HepG2 (cell line): Measurements from ENCODE around the gene IFITM10. TPM values are rescaled to one million over a fixed set of nuclear protein-coding genes. Genes with fewer than 3 reads are reported as not detected.

Source experiments
- ATAC-seq: fragments of 200-7000 bp; cut with Tn5 transposase; 3 replicates; pipeline ENCODE4 v1.9.1; 2020; ENCODE audit warnings: mild to moderate bottlenecking, moderate library complexity
- BruUV-seq: library from RNA; stranded (reverse); fragments of 400-500 nt; replicated peaks from 2 replicates; lab custom pipeline; 2021; lab: Mats Ljungman, UMichigan
- CTCF ChIA-PET: fragments of 300-600 bp; formaldehyde crosslinking; extraction: SDS; loops from one replicate; lab custom pipeline; 2021; ENCODE audit warnings: low total read pairs, inconsistent platforms, low intra/inter-chr PET ratio; lab: Yijun Ruan, JAX
- POLR2A ChIA-PET: fragments of 350-600 bp; sonication (Branson Sonifier 250); formaldehyde crosslinking; loops from one replicate; lab custom pipeline; 2020; ENCODE audit warnings: antibody characterized with exemption, inconsistent platforms; lab: Yijun Ruan, JAX
- DNase-seq: peaks from one replicate; pipeline ENCODE4 v3.0.0-alpha.2; 2015; ENCODE audit warnings: low spot score
- FAIRE-seq: peaks from 3 replicates; lab custom pipeline; 2011; peaks lifted over from hg19 to GRCh38; lab: Jason Lieb, UNC
- H2AFZ ChIP-seq: one replicate; pipeline ENCODE4 v1.6.1; 2011; ENCODE audit warnings: low read length, inconsistent platforms
- H3K27ac ChIP-seq: fragments of 300-600 bp; 3 replicates; pipeline ENCODE4 v1.8.0; 2011; ENCODE audit warnings: mixed run types, mild to moderate bottlenecking, mixed read lengths, low read length, inconsistent platforms; ENCODE audit not compliant: insufficient read depth; ENCODE audit errors: extremely low read length
- H3K27me3 ChIP-seq, 2 experiments: fragments of 200-600 bp in 1 of 2; 2 replicates in 1 of 2; 3 replicates in 1 of 2; pipeline versions ENCODE4 v1.6.0 to v1.8.0; 2011; ENCODE audit warnings: low read length in 2 of 2, mild to moderate bottlenecking in 2 of 2, moderate library complexity in 2 of 2, inconsistent platforms in 1 of 2; ENCODE audit not compliant: insufficient read depth in 2 of 2, control insufficient read depth in 1 of 2
- H3K36me3 ChIP-seq, 2 experiments: fragments of 200-600 bp in 1 of 2; replicated peaks in 1 of 2; 2 replicates in 1 of 2; 3 replicates in 1 of 2; pipeline versions ENCODE4 v1.5.1 to v1.8.0; 2011; ENCODE audit warnings: low read length in 2 of 2, inconsistent platforms in 1 of 2; ENCODE audit not compliant: insufficient read depth in 2 of 2, control insufficient read depth in 1 of 2
- H3K4me1 ChIP-seq: 2 replicates; pipeline ENCODE4 v1.5.1; 2012; ENCODE audit warnings: low read length, inconsistent platforms; ENCODE audit not compliant: insufficient read depth
- H3K4me2 ChIP-seq: 2 replicates; pipeline ENCODE4 v1.6.0; 2011; ENCODE audit warnings: low read depth, low read length, inconsistent platforms
- H3K4me3 ChIP-seq, 3 experiments: fragments of 200-600 bp in 1 of 3; sonication (generic), shearing (Covaris generic) in 1 of 3; replicated peaks in 1 of 3; 2 replicates each; pipeline ENCODE4 v1.5.1; 2011 to 2016; ENCODE audit warnings: low read length in 3 of 3, inconsistent platforms in 2 of 3, low read depth in 2 of 3, mild to moderate bottlenecking in 2 of 3, control low read depth in 1 of 3, mixed read lengths in 1 of 3; ENCODE audit not compliant: insufficient read depth in 1 of 3
- H3K79me2 ChIP-seq: one replicate; pipeline ENCODE4 v1.6.1; 2011; ENCODE audit warnings: low read length, inconsistent platforms; ENCODE audit not compliant: insufficient read depth
- H3K9ac ChIP-seq: 2 replicates; pipeline ENCODE4 v1.6.0; 2011; ENCODE audit warnings: mild to moderate bottlenecking, low read depth, low read length, inconsistent platforms; ENCODE audit not compliant: insufficient read depth
- H3K9me3 ChIP-seq: 2 replicates; pipeline ENCODE4 v1.5.1; 2012; ENCODE audit warnings: mild to moderate bottlenecking, low read length
- H4K20me1 ChIP-seq: 2 replicates; pipeline ENCODE4 v1.6.0; 2011; ENCODE audit warnings: inconsistent platforms, mild to moderate bottlenecking, low read length, moderate library complexity; ENCODE audit not compliant: insufficient read depth
- FOXK2 ChIP-seq: fragments of 450-650 bp; IDR thresholded peaks from 2 replicates; pipeline ENCODE4 v1.6.1; 2016
- HDAC2 ChIP-seq: sonication (generic); formaldehyde crosslinking; IDR thresholded peaks from 2 replicates; pipeline ENCODE4 v1.4.0; 2020; ENCODE audit warnings: missing genetic modification reagents
- MZF1 ChIP-seq: sonication (generic); formaldehyde crosslinking; IDR thresholded peaks from 2 replicates; pipeline ENCODE4 v1.8.1; 2023; ENCODE audit warnings: mild to moderate bottlenecking, missing genetic modification reagents, borderline replicate concordance
- NFIB ChIP-seq: sonication (generic); formaldehyde crosslinking; IDR thresholded peaks from 2 replicates; pipeline ENCODE4 v1.9.0; 2021; ENCODE audit warnings: missing genetic modification reagents, mild to moderate bottlenecking, borderline replicate concordance
- ONECUT2 ChIP-seq: sonication (generic); formaldehyde crosslinking; IDR thresholded peaks from 2 replicates; pipeline ENCODE4 v1.4.0; 2020; ENCODE audit warnings: missing genetic modification reagents
- SKI ChIP-seq: fragments of 450-650 bp; IDR thresholded peaks from one replicate; pipeline ENCODE4 v1.6.1; 2018; ENCODE audit warnings: mild to moderate bottlenecking; ENCODE audit not compliant: partially characterized antibody
- SP4 ChIP-seq: sonication (generic); formaldehyde crosslinking; IDR thresholded peaks from 2 replicates; pipeline ENCODE4 v1.8.1; 2023; ENCODE audit warnings: mild to moderate bottlenecking, missing genetic modification reagents
- TAF1 ChIP-seq: sonication (generic); formaldehyde crosslinking; IDR thresholded peaks from 2 replicates; pipeline ENCODE4 v1.4.0; 2020; ENCODE audit warnings: missing genetic modification reagents
- TBX3 ChIP-seq: fragments of 450-650 bp; IDR thresholded peaks from 2 replicates; pipeline ENCODE4 v1.6.1; 2017; ENCODE audit warnings: antibody characterized with exemption, mild to moderate bottlenecking, inconsistent platforms, borderline replicate concordance
- TMF1 ChIP-seq: sonication (generic); formaldehyde crosslinking; IDR thresholded peaks from 2 replicates; pipeline ENCODE4 v1.8.1; 2022; ENCODE audit warnings: low read depth, missing genetic modification reagents
- ZC3H13 ChIP-seq: sonication (generic); formaldehyde crosslinking; IDR thresholded peaks from 2 replicates; pipeline ENCODE4 v1.8.1; 2023; ENCODE audit warnings: mild to moderate bottlenecking, missing genetic modification reagents, moderate library complexity
- ZNF3 ChIP-seq: IDR thresholded peaks from 2 replicates; pipeline ENCODE4 v1.7.0; 2017; ENCODE audit warnings: inconsistent platforms
- ZNF329 ChIP-seq: sonication (generic); formaldehyde crosslinking; IDR thresholded peaks from 2 replicates; pipeline ENCODE4 v1.9.0; 2021; ENCODE audit warnings: low read depth, mild to moderate bottlenecking, missing genetic modification reagents
- ZNF747 ChIP-seq: sonication (generic); formaldehyde crosslinking; IDR thresholded peaks from 2 replicates; pipeline ENCODE4 v1.8.1; 2023; ENCODE audit warnings: missing genetic modification reagents, mild to moderate bottlenecking, borderline replicate concordance
- WGBS: methylation state at CpG from one replicate; pipeline ENCODE4 v1.1.6; 2017; ENCODE audit warnings: low lambda C conversion rate; 5-methylcytosine and 5-hydroxymethylcytosine counted together
- in situ Hi-C: cut with HindIII; loops from 2 replicates; pipeline ENCODE4 v1.10.0; 2017; ENCODE audit warnings: low pct_unique_long_range_greater_than_20kb; ENCODE audit not compliant: extremely low pct_ligation_motif_present
- intact Hi-C: fragments of 100-400 bp; cut with micrococcal nuclease; formaldehyde crosslinking; loops from one replicate; pipeline ENCODE4 v1.10.0; 2022; ENCODE audit not compliant: unreplicated experiment
- polyA plus RNA-seq, 8 experiments: library from polyadenylated mRNA; depleted of rRNA in 3 of 8; stranded (reverse) in 7 of 8; unstranded in 1 of 8; fragments of >200 nt; fragmentation: Illumina TruSeq in 4 of 8; extraction: Trizol in 4 of 8; gene quantifications; 2 replicates each; pipeline versions ENCODE4 v1.2.1 to v1.2.3, GENCODE V29; 2011 to 2016; ENCODE audit warnings: low read depth in 4 of 8, missing spikeins in 1 of 8, mixed read lengths in 1 of 8; ENCODE audit not compliant: insufficient read depth in 1 of 8
- total RNA-seq, 5 experiments: library from RNA; depleted of rRNA; stranded (reverse); fragments of >200 nt; fragmentation: Illumina TruSeq; extraction: Trizol; gene quantifications; 2 replicates each; pipeline ENCODE4 v1.2.3, GENCODE V29; 2016; ENCODE audit warnings: low read depth in 1 of 5
- TF ChIP-seq, protein P1 (sequence below): sonication (generic); formaldehyde crosslinking; IDR thresholded peaks from 2 replicates; pipeline ENCODE4 v1.8.1; 2023; ENCODE audit warnings: mild to moderate bottlenecking, missing genetic modification reagents
- TF ChIP-seq, protein P2 (sequence below): sonication (generic); formaldehyde crosslinking; IDR thresholded peaks from 2 replicates; pipeline ENCODE4 v1.5.1; 2020; ENCODE audit warnings: missing genetic modification reagents, mild to moderate bottlenecking, borderline replicate concordance
- TF ChIP-seq, protein P3 (sequence below): sonication (generic); formaldehyde crosslinking; IDR thresholded peaks from 2 replicates; pipeline ENCODE4 v1.5.1; 2020; ENCODE audit warnings: mild to moderate bottlenecking, missing genetic modification reagents, moderate library complexity

Gene IFITM10
- total and polyA plus RNA-seq, 2 of the 13 experiments (the other 11 are each of a cell fraction or from before 2014, with no cell fraction given), result 0.09 to 0.13 TPM

DNA sequence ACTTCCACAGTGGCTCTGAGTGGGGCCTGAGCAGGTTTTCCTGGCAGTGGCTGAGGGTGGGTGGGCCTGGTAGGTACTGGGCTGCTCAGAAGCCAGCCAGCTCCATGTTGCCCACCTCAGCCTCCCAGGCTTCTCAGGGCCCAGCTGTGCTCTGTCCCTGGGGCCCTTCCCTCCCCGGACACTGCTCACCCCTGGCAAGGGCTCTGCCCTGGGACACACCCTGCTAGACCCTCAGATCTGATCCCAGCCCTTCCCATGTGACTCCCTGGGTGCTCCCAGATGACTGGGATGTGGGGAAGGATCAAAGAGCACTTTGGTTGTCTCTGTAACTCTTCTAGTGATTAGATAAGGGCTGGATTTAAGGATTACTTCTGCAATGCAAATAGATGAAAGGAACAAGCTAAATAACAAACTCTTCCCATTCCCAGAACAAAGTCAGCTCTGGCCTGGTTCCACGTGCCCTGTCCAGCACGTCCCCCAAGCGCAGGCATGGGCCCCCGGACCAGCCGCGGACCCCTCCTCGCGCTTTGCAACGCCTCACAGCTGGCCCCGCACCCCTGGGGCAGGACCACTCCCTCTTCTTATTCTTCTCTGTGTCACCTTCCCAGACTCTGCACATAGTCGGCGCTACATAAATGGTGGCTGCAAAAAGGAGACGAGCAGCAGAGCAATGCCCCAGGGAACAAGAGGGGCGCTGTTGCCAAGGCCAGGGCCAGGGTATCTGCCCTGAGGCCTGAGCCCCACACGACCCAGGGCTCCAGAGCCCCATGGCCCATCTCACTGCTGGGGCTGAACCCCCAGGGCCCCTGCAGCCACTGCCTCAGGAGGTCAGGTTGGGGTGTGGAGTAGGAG, 59.1 kb downstream of the IFITM10 start:
- Histone ChIP-seq H3K27ac (peak overlapping the region; percentile 100), H2AFZ (no peak overlapping the region), H3K9me3 (no peaks in the 10 kb centered on the region), H4K20me1 (no peaks in the 10 kb centered on the region), H3K9ac (peak overlapping the region; percentile 100), H3K36me3 (no peaks in the 10 kb centered on the region), H3K4me2 (peak overlapping the region; percentile 100), H3K27me3 (no peaks in the 10 kb centered on the region; a peak in 1 of 5 replicates), H3K79me2 (peaks cover 2% of the 10 kb centered on the region), H3K4me3 (peak overlapping the region; percentile 8 to 86 (median 51); a peak in 4 of 6 replicates), H3K4me1 (peaks cover 83% of the 10 kb centered on the region)
- WGBS, result 2% methylated on average over 13 of the region's 16 CpGs
- in situ Hi-C loops, result loop anchor here (5.0 kb wide), 1 partner anchor 34 kb away; no protein-coding TSS in a partner anchor
- intact Hi-C loops, result loop anchor here (2.0 kb wide), 1 partner anchor 14 kb away; no protein-coding TSS in a partner anchor
- ChIA-PET CTCF (interaction anchor here (0.7 to 4.5 kb wide), 4 partner anchors 38 to 460 kb away, joined by 3 to 44 read pairs (median 7); no protein-coding TSS in a partner anchor), POLR2A (interaction anchor here (0.7 to 5.5 kb wide), 28 partner anchors 10 to 896 kb away, joined by 3 to 141 read pairs (median 8); partner anchors contain the start of genes CTSD, IFITM10 and MRPL23)
- BruUV-seq, result TSS peak; percentile 54
- DNase-seq (peak; percentile 94), FAIRE-seq (peak; percentile 90), ATAC-seq (peak; percentile 79)
- TF ChIP-seq FOXK2 (no peak), ONECUT2 (CRISPR knock-in tag) (peak; percentile 58; the same call in 1 of the 2 replicates), ZC3H13 (CRISPR knock-in tag) (peak; percentile 90), TAF1 (peak; percentile 81), HDAC2 (CRISPR knock-in tag) (peak; percentile 99), ZNF329 (CRISPR knock-in tag) (no peak), SP4 (CRISPR knock-in tag) (peak; percentile 37; the same call in 1 of the 2 replicates), ZNF747 (peak; percentile 59; the same call in 1 of the 2 replicates), TBX3 (peak; percentile 79), ZNF3 (CRISPR knock-in tag) (0 out of 2 replicates have a peak, but pooled peaks have one; percentile 22), MZF1 (no peak), SKI (peak; percentile 76), TMF1 (CRISPR knock-in tag) (peak; percentile 48; the same call in 1 of the 2 replicates), NFIB (CRISPR knock-in tag) (no peak)
- TF ChIP-seq, protein P1, sequence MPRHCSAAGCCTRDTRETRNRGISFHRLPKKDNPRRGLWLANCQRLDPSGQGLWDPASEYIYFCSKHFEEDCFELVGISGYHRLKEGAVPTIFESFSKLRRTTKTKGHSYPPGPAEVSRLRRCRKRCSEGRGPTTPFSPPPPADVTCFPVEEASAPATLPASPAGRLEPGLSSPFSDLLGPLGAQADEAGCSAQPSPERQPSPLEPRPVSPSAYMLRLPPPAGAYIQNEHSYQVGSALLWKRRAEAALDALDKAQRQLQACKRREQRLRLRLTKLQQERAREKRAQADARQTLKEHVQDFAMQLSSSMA (CRISPR knock-in tag), result no peak
- TF ChIP-seq, protein P2, sequence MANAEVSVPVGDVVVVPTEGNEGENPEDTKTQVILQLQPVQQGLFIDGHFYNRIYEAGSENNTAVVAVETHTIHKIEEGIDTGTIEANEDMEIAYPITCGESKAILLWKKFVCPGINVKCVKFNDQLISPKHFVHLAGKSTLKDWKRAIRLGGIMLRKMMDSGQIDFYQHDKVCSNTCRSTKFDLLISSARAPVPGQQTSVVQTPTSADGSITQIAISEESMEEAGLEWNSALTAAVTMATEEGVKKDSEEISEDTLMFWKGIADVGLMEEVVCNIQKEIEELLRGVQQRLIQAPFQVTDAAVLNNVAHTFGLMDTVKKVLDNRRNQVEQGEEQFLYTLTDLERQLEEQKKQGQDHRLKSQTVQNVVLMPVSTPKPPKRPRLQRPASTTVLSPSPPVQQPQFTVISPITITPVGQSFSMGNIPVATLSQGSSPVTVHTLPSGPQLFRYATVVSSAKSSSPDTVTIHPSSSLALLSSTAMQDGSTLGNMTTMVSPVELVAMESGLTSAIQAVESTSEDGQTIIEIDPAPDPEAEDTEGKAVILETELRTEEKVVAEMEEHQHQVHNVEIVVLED (CRISPR knock-in tag), result peak; percentile 61
- TF ChIP-seq, protein P3, sequence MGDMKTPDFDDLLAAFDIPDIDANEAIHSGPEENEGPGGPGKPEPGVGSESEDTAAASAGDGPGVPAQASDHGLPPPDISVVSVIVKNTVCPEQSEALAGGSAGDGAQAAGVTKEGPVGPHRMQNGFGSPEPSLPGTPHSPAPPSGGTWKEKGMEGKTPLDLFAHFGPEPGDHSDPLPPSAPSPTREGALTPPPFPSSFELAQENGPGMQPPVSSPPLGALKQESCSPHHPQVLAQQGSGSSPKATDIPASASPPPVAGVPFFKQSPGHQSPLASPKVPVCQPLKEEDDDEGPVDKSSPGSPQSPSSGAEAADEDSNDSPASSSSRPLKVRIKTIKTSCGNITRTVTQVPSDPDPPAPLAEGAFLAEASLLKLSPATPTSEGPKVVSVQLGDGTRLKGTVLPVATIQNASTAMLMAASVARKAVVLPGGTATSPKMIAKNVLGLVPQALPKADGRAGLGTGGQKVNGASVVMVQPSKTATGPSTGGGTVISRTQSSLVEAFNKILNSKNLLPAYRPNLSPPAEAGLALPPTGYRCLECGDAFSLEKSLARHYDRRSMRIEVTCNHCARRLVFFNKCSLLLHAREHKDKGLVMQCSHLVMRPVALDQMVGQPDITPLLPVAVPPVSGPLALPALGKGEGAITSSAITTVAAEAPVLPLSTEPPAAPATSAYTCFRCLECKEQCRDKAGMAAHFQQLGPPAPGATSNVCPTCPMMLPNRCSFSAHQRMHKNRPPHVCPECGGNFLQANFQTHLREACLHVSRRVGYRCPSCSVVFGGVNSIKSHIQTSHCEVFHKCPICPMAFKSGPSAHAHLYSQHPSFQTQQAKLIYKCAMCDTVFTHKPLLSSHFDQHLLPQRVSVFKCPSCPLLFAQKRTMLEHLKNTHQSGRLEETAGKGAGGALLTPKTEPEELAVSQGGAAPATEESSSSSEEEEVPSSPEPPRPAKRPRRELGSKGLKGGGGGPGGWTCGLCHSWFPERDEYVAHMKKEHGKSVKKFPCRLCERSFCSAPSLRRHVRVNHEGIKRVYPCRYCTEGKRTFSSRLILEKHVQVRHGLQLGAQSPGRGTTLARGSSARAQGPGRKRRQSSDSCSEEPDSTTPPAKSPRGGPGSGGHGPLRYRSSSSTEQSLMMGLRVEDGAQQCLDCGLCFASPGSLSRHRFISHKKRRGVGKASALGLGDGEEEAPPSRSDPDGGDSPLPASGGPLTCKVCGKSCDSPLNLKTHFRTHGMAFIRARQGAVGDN (CRISPR knock-in tag), result peak; percentile 96
